HUES64 (cell line): ENCODE measurements around the gene GTF2IRD1.
"Not testable (repeated sequence)": the region's sequence is repeated elsewhere in the genome, so short reads cannot be mapped to it uniquely, and the experiment has no call there.

ENCODE experiments used
- H3K27ac ChIP-seq: 2 replicates; pipeline ENCODE4 v1.7.0; 2013; ENCODE audit warnings: low read depth, low read length, inconsistent platforms
- H3K27me3 ChIP-seq: 2 replicates; pipeline ENCODE4 v1.6.1; 2013; ENCODE audit warnings: mild to moderate bottlenecking, low read length; ENCODE audit not compliant: insufficient read depth
- H3K36me3 ChIP-seq: 2 replicates; pipeline ENCODE4 v1.6.1; 2013; ENCODE audit warnings: mild to moderate bottlenecking, low read length; ENCODE audit not compliant: insufficient read depth
- H3K4me1 ChIP-seq: 2 replicates; pipeline ENCODE4 v1.6.1; 2013; ENCODE audit warnings: mild to moderate bottlenecking, low read length, moderate library complexity; ENCODE audit not compliant: insufficient read depth
- H3K4me3 ChIP-seq: 2 replicates; pipeline ENCODE4 v1.5.1; 2013; ENCODE audit warnings: mild to moderate bottlenecking, low read length, moderate library complexity
- H3K9ac ChIP-seq: 2 replicates; pipeline ENCODE4 v1.6.1; 2013; ENCODE audit warnings: mild to moderate bottlenecking, low read depth, low read length
- H3K9me3 ChIP-seq: 2 replicates; pipeline ENCODE4 v1.6.1; 2013; ENCODE audit warnings: low read depth, low read length; ENCODE audit not compliant: insufficient read depth
- WGBS: fragments of 150-250, 120-280 bp; methylation state at CpG from one replicate; pipeline ENCODE4 v1.1.7; 2013; ENCODE audit warnings: missing lambda C conversion rate; 5-methylcytosine and 5-hydroxymethylcytosine counted together

Gene GTF2IRD1

DNA sequence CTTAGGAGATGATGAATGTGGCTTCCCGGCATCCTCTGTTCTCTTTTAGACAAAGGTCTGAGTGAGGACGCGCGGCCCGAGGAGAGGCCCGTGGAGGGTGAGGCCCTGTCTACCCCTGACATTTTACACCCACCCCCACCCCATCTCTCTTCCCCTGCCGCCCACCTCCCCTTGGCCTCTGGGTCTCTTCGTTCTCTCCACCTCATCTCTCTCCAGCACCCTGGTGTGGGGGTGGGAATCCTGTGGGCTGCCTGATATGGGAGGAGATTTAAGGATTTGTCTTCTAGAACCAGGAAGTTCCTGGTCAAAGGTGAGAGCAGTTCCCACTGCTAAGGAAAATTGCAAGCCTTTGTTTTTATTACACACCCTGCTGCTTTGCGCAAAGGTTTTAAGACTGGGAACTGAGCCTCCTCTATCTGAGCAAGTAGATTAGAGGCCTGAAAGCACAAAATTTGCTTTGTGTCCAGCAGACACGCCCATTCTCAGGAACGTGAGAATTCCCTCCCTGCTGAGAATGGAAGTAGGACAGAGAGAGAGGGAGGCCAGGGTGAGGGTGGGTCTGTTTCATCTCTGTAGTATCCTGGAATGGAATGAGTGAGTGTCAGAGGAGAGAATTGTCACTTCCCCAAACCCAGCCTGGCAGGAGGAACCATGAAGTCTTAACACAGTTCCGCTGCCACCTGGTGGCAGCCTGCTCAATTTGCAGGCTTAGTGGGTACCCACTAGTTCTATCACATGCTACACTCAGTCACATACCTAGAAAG, 91.2 kb downstream of the GTF2IRD1 start:
- Histone ChIP-seq H3K4me3 (no peak overlapping the region), H3K36me3 (peaks cover 45% of the 10 kb centered on the region), H3K27me3 (no peaks in the 10 kb centered on the region), H3K4me1 (no peaks in the 10 kb centered on the region), H3K9me3 (no peaks in the 10 kb centered on the region), H3K9ac (no peak overlapping the region), H3K27ac (peak overlapping the region; percentile 55; the same call in 1 of the 2 replicates)
- WGBS = 74% methylated on average over 10 of the region's 12 CpGs

- 98% methylated on average over 7 of the region's 8 CpGs for WGBS
- H3K36me3 ChIP-seq = peaks cover 46% of the 10 kb centered on the region
- H3K9ac ChIP-seq = no peak overlapping the region
These were observed 92.2 kb downstream of the GTF2IRD1 start for GRCh38 chr7:74545921-74546320.

GRCh38 chr7:74553596-74554012, 99.9 kb downstream of the GTF2IRD1 start:
- not testable (repeated sequence) for H3K4me3 ChIP-seq, H3K27me3 ChIP-seq, H3K9me3 ChIP-seq, H3K27ac ChIP-seq, H3K4me1 ChIP-seq, H3K9ac ChIP-seq
- WGBS = 95% methylated on average over 8 of the region's 10 CpGs
- peaks cover 33% of the 10 kb centered on the region for H3K36me3 ChIP-seq

More at GRCh38 chr7:74545921-74546320, 92.2 kb downstream of the GTF2IRD1 start:
- H3K27me3 ChIP-seq = no peaks in the 10 kb centered on the region
- no peak overlapping the region for H3K4me3 ChIP-seq
- H3K27ac ChIP-seq = no peak overlapping the region
- no peaks in the 10 kb centered on the region for H3K4me1 ChIP-seq
- no peaks in the 10 kb centered on the region for H3K9me3 ChIP-seq

DNA sequence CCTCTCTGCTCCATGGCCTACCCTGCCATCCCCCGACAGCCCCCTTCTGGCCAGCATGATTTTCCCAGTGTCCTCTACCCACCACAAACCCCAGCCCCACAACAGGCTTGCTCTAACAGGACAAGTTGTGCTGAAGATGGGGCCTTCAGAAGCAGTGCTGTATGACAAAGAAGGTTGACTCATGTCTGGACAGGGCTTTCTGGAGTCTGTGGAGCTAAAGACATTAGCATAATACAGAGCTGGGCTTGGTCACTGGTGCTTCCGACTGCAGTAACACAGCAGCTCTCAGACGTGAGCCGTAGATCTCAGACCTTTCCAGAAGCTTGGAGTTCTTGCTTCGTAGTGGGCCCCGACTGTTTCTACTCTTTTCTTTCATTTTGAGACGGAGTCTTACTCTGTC, 100.5 kb downstream of the GTF2IRD1 start:
- H3K9me3 ChIP-seq = no peaks in the 10 kb centered on the region
- no peak overlapping the region for H3K27ac ChIP-seq
- no peaks in the 10 kb centered on the region for H3K27me3 ChIP-seq
- H3K4me3 ChIP-seq = no peak overlapping the region
- WGBS = 91% methylated on average over 7 of the region's 7 CpGs
- peaks cover 38% of the 10 kb centered on the region for H3K36me3 ChIP-seq
- no peak overlapping the region for H3K9ac ChIP-seq
- H3K4me1 ChIP-seq = no peaks in the 10 kb centered on the region

GRCh38 chr7:74560086-74560719, 106.5 kb downstream of the GTF2IRD1 start:
- Histone ChIP-seq H3K4me3 (no peak overlapping the region), H3K27me3 (no peaks in the 10 kb centered on the region), H3K4me1 (no peaks in the 10 kb centered on the region), H3K36me3 (peaks cover 45% of the 10 kb centered on the region), H3K9me3 (no peaks in the 10 kb centered on the region), H3K27ac (no peak overlapping the region), H3K9ac (no peak overlapping the region)
- WGBS = 96% methylated on average over 4 of the region's 5 CpGs

DNA sequence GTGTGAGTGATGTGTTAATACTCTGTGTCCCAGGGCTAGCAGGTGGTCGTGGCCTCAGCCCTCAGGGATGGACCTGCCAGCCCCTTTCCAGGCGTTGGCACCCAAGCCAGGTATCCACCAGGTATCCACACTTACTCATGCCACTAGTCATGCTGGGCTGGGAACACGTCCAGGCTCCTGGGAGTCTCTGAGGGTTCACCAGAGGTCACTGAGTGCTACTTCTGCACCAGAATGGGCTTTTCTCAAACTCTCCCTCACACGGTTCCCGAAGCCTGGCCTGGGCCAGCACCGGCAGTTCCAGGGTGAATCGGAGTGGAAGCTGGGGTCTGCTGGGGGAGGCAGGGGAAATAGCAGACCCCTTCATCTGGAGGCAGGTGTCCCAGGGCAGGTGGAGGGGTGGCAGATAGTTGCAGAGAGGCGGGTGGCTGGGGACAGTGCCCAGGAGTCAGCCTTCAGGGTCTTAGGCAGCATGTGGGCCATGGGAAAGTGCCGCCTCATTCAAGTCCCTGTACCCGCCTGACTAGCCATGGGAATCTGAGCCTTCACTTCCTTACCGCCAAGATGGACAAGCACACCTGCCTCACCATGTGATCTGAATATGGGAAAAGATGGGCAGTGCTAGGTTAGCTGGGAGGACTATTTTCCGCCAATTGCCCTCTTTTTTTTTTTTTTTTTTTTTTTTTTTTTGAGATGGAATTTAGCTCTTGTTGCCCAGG, 108.3 kb downstream of the GTF2IRD1 start:
- no peaks in the 10 kb centered on the region for H3K4me1 ChIP-seq
- H3K9ac ChIP-seq = no peak overlapping the region
- no peaks in the 10 kb centered on the region for H3K27me3 ChIP-seq
- H3K9me3 ChIP-seq = no peaks in the 10 kb centered on the region
- H3K36me3 ChIP-seq = peaks cover 41% of the 10 kb centered on the region
- no peak overlapping the region for H3K27ac ChIP-seq
- 94% methylated on average over 12 of the region's 12 CpGs for WGBS
- no peak overlapping the region for H3K4me3 ChIP-seq

GRCh38 chr7:74563639-74564038, 109.9 kb downstream of the GTF2IRD1 start:
- H3K27me3 ChIP-seq, H3K27ac ChIP-seq, H3K9me3 ChIP-seq, H3K4me1 ChIP-seq, H3K4me3 ChIP-seq, H3K9ac ChIP-seq: not testable (repeated sequence)
- 99% methylated on average over 6 of the region's 6 CpGs for WGBS
- peaks cover 30% of the 10 kb centered on the region for H3K36me3 ChIP-seq

- no peaks in the 10 kb centered on the region for H3K9me3 ChIP-seq
- H3K27ac ChIP-seq = no peak overlapping the region
- H3K9ac ChIP-seq = no peak overlapping the region
- H3K4me1 ChIP-seq = no peaks in the 10 kb centered on the region
- 94% methylated on average over 2 of the region's 2 CpGs for WGBS
- peaks cover 16% of the 10 kb centered on the region for H3K36me3 ChIP-seq
- H3K27me3 ChIP-seq = no peaks in the 10 kb centered on the region
- H3K4me3 ChIP-seq = no peak overlapping the region
These were observed 113.6 kb downstream of the GTF2IRD1 start for GRCh38 chr7:74567318-74567668.

DNA sequence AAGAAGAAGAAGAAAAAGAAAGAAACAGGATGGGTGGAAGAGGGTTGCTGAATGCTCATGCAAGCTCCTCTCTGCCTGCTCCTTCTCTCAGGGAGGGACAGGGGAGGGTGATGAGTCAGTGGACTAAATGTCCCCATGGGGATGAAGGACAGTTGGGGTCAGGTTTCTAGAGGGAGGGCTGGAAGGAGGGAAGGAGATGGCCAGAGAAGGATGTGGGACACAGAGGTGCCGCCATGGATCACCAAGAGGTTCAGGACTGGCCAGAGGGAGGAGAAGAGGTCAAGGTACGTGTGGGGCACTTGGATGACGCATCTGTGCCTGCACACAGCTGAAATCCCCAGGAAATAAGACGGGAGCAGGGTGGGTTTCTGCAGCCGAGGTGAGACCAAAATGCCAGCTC, 115.0 kb downstream of the GTF2IRD1 start:
- H3K4me3 ChIP-seq = no peak overlapping the region
- no peak overlapping the region for H3K9ac ChIP-seq
- no peaks in the 10 kb centered on the region for H3K4me1 ChIP-seq
- no peaks in the 10 kb centered on the region for H3K27me3 ChIP-seq
- 72% methylated on average over 5 of the region's 5 CpGs for WGBS
- no peak overlapping the region for H3K27ac ChIP-seq
- no peaks in the 10 kb centered on the region for H3K9me3 ChIP-seq
- peaks cover 10% of the 10 kb centered on the region for H3K36me3 ChIP-seq

DNA sequence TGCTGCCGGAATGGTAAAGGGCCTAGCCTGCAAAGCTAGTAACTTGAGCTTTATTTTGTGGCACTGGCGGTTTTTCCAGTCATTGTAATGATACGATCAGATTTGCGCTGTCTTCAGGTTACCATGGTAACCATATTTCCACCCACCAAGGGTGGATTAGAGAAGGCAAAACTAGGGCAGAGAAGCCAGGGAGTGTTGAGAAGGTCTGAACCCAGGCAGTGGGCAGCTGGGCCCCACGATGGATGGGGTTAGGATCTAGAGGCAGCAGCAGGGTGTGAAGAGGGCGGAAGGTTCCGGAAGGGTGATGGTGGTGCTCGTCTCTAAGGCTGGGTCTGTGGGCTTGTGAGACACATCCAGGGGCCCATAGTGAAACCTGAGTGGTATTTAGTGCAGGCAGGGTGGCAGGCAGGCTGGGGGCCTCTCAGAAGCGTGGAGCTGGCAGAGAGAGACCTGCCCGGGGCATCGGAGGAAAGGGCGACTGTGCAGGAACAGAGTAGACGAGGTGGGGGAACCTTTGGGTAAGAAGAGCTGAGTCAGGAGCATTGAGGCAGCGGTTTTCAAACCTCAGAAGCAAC, 115.9 kb downstream of the GTF2IRD1 start:
- H3K27me3 ChIP-seq = no peaks in the 10 kb centered on the region
- 95% methylated on average over 14 of the region's 14 CpGs for WGBS
- H3K27ac ChIP-seq = no peak overlapping the region
- no peak overlapping the region for H3K4me3 ChIP-seq
- no peaks in the 10 kb centered on the region for H3K9me3 ChIP-seq
- H3K4me1 ChIP-seq = no peaks in the 10 kb centered on the region
- H3K36me3 ChIP-seq = peaks cover 8% of the 10 kb centered on the region
- no peak overlapping the region for H3K9ac ChIP-seq

DNA sequence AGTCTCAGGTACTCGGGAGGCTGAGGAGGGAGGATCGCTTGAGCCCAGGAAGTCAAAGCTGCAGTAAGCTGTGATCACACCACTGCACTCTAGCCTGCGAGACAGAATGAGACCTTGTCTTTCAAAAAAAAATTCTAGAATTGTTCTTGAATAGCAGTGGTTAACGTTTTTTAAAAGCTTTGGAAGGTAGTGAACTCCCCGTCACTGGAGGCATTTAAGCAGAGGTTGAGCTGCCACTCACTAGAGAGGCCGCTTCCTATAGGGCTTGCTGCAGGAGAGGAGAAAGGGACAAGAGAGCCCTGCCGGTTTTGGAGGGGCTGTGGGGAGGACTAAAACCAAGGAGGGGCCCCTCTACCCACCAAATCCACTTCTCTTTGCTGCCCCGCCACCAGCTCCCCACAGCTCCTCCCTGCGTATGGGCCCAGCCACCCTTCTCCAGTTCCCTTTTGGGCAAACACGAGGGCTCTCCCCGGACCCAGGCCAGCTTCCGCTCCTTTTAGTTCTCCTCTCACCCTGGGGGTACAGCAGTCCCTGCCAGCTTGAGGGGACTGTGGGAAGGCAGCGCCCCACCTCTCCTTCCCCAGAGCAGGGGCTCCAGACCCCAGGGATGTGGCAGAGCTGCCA, 116.9 kb downstream of the GTF2IRD1 start:
- Histone ChIP-seq H3K27me3 (no peaks in the 10 kb centered on the region), H3K4me1 (no peaks in the 10 kb centered on the region), H3K9me3 (no peaks in the 10 kb centered on the region), H3K4me3 (no peak overlapping the region), H3K27ac (no peak overlapping the region), H3K9ac (no peak overlapping the region), H3K36me3 (peaks cover 7% of the 10 kb centered on the region)
- 91% methylated on average over 12 of the region's 13 CpGs for WGBS
